Esophagus muscularis mucosa (tissue), 3 donors: Measurements from ENCODE around the gene KPNA2.

ENCODE experiments used
- CTCF ChIP-seq, 3 experiments: fragments of 200-600 bp in 2 of 3; fragments of 450-650 bp in 1 of 3; sonication (generic) in 2 of 3; IDR thresholded peaks; one replicate each; pipeline ENCODE4 v1.5.1; 2017 to 2019; ENCODE audit warnings: antibody characterized with exemption in 3 of 3, mild to moderate bottlenecking in 2 of 3, moderate library complexity in 1 of 3
- POLR2AphosphoS5 ChIP-seq, 2 donors: sonication (generic); formaldehyde crosslinking; IDR thresholded peaks; one replicate each; pipeline ENCODE4 v1.6.1; 2017; ENCODE audit warnings: antibody characterized with exemption in 2 of 2

- TF ChIP-seq CTCF (IDR thresholded peaks at IDR 0.05) (peak; percentile 24 to 55 (median 36)), POLR2AphosphoS5 (IDR thresholded peaks at IDR 0.05) (peak in 1 of 2 donors; percentile 95)
These were observed 15.7 kb upstream of the KPNA2 start for GRCh38 chr17:68019675-68020408.
